ENCODE measurements around the gene OLFM3.
A peak's percentile ranks its signal among the peaks of the same experiment; 100 is the strongest.

Gene OLFM3

DNA sequence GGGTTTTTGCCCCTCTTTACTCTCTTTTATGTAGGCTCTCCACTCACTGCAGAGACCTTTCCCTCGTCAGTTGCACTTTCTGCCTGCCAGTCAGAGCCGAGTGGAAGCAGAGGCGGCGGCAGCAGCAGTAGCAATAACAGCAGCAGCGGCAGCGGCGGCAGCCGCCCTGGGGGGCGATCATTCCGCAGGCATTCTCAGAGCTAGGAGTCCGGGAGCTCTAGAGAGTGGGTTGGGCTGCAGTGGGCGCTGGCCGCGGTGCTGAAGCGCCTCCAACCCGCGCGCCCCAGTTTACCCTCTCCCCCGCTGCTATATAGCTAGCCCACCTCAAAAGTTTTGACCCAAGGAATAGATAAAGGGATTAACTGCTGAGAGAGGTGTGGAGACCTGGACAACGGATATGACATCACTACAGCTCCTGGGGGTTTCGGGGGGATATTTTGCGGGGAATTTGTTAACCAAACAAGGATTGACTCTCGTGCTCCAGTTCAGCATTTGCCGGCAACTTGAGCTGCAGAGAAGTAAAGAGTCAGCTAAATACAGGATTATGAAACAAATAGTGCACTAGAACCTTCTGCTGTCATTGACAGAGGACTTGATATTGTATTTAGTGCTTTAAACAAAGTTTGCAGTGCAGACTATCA lies at the start of gene OLFM3:
Gene OLFM3 (minus strand): TSS at position 102 of the 641 bp plus-strand sequence.
- peak; percentile 72 for DNase-seq

DNA sequence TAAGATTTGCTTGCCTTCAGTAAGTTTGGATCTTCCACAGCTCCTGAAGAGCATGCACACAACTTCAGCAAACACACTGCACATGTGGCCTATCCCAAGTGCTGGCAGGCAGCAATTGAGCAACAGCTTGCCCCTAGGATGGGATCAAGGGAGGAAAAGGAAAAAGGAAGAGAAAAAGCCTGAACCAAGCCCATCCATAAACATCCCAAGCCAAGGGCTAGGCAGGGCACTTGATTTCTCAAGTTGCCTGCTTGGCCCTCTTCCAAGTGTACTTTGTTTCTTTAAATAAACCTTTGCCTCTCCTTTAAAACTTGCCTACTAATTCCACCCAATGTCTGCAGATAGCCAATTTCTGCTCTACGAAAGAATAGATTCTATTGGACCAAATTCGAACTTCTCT lies 49.0 kb upstream of the OLFM3 start:
- no peak for DNase-seq

DNA sequence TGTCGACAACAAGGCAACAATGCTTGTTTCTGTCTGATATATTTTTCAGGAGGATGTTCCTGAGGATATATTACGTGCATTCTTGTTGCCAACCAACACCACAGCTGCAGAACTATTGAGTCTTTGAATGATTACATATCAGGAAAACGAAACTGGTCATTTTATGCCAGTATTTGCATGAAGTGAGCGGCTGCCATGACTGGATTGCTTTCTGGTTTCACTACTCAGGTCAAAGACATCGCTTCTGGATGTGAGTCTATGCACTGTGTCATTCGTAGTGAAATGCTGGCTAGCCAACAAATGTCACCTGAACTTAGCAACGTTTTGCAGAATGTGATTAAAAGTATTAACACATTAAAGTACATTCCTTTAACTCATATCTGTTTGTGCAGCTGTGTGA lies 35.8 kb upstream of the OLFM3 start:
- DNase-seq: no peak

DNA sequence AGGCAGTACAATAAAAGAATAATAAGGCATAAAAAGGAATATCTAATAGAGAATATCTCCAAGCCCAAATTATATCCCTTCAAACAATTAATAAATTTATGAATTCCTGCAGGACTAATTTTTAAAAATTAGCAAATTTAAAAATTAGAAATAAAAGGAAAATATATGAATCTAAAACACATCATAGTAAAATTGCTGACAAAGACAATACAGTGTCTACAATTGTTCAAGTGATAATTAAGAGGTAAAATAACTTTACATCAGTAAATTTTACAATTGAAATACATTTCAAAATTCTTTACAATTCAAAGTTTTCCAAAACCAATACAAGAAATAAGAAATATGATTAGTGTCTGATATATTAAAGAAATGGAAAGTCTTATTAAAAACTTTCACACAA lies 22.8 kb upstream of the OLFM3 start:
- DNase-seq: no peak

DNA sequence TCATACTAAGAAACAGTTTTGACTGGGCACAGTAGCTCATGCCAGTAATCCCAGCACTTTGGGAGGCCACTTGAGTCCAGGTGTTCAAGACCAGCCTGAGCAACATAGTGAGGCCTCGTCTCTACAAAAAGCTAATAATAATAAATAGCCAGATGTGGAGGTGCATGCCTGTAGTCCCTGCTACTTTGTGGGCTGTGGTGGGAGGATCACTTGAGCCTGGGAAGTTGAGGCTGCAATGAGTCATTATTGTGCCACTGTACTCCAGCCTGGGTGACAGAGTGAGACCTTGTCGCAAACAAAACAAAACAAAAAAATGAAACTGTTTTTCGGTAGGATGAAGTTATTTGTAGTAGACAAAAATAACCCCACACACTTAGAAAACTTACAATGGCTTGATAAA lies 19.0 kb upstream of the OLFM3 start:
- no peak for DNase-seq

DNA sequence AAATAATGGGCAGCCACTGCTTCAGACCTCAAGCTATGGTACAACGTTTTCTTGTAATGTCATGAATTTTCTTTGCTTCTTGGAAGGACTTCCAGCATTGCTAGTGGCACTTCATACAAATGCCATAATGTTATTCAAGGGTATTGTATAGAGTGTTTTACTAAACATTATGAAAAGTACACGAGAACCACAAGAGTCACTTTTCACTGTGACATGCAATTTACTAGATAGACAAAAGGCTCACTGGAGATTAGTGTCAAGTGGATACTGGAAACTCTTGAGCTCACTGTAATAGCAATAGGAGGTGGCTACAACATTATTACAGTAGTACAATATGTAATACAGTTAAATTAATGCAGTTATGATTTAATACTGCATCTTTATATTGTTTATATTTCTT lies 5.3 kb upstream of the OLFM3 start:
- DNase-seq: peak; percentile 40

DNA sequence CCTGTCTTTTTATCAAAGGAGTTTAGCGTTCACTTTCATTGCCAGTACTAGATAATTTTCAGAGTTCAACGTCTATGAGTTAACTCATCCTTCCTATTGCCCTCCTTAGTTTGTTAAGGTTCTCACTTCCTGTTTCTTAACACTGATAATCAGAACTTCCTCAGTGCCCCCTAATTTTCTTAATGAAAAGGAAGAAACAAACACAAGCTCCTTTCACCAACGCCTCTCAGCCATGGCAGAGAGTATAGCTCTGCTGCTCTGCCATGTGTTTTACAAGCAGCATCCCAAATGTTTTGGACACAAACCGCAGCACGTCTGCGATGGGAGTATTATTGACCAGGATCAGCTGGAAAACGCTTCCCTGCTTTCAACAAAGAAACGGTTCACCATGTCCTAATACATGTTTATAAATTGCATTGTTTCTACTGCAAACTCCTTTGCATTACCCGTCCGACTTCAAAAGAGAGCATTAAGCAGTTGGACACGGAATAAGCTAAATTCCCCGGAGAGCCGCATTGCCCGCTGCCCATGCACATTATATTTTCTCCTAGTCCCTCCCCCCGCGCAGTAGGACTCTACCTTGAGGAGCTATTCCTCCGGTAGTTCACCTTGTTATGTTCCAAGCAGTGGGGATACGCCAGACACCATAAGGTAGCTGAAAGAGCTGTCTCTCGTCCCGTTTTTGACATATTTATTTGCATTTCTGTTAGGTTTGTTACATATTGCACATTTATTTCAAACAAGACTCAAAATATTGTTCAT lies 561 bp downstream of the OLFM3 start:
- peak; percentile 51 for DNase-seq

DNA sequence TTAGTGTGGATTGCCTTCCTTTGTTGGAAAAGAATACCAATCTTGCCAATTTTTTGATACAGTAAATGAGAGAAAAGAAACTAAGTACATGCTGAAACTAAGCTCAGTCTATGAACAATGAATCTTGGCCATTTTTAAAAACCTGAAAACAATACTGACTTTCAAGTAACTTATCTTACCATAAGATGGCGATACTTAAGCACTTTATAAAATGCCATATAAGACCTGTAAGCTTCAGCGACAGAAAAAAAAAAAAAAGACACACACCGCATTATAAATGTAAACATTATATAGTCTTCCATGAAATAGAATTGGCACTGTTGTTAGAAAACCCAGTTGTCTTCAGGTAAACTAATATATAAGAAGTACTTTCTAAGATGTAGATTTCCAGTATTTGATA lies 3.0 kb downstream of the OLFM3 start:
- peak; percentile 19 for DNase-seq

DNA sequence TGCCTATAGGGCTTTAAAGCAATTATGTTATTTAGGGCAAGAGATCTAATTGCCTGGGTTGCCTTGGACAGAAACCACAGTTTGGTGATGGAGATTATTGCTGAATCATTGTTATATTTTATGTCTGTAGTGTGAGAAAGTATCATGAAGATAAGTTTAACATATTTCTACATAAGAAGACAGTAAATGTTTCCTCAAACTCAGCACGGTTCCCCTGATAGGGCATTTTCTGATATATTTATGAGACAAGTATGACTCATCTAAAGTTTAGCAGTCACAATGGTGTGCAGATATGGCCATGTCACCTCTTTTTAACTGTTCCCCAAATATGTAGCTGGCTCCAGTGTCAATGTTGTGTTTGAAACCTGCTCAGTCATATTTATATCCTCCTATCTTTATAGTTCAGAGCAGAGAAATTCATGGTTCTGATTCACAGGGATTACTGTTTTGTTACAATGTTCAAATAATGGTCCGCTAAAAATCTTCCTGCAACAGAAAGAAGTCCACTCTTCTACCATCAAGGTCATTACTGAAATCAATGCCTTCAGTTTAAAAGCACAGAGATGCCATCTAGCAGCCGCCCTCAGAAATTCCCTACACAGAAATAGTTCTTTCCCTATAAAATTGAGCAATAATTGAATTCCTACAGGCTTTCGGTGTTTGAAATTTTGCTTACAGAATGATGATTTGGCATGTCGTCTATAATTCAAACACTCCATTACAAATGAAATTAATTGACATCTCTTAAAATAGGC lies 3.7 kb downstream of the OLFM3 start:
- no peak for DNase-seq

DNA sequence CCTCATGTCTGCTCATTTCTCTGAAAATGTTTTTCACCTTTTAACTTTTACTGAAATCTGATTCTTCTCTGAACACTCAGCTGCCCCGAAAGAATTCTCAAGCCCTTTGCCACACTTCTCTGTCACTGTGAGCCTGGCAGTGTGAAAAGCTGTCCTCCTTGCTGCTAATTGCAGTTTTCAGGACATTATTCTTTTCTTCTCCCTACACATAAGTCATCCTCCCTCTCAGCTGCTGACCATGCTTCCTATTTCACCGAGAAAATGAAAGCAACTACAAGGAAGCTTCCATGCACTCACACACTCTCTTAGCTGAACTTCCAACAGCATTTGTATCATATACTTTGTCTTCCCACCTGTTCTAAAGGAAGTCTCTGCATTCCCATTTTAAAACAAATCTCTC lies 15.8 kb downstream of the OLFM3 start:
- no peak for DNase-seq

DNA sequence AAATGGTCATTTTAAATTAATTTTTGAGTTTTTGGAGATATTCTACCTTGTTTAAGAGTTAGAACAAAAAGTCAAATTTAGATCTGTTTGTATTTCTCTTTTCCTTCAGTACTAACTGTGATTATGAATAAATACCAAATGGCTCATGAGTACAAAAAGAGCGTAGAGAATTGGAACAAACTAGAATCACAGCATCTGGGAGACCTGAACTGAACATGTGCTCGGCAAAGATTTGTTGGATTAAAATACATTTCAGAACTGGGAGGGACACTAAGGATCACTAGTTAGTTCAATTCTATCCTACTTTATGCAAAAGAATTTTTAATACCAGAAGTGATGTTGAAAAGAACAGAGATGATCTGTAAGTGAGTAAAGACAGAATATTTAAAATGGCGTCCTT lies 19.5 kb downstream of the OLFM3 start:
- no peak for DNase-seq

DNA sequence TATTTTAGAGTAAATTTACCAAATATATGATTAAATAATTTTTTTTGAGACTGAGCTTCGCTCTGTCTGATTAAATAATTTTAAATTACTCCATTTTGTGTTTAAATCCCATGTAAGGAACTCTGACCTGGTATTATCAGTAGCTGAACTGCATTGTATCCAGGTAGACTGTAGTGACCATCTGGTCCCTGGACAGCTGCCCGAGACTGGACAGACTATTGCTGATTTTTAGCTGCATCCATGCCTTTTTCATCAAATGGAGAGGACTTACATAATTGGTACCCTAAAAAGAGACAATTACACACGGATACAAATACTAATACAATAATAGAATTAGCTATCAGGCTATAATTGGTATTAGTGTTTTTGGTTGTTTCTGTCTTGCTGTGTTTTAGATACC lies 20.6 kb downstream of the OLFM3 start:
- DNase-seq: no peak

DNA sequence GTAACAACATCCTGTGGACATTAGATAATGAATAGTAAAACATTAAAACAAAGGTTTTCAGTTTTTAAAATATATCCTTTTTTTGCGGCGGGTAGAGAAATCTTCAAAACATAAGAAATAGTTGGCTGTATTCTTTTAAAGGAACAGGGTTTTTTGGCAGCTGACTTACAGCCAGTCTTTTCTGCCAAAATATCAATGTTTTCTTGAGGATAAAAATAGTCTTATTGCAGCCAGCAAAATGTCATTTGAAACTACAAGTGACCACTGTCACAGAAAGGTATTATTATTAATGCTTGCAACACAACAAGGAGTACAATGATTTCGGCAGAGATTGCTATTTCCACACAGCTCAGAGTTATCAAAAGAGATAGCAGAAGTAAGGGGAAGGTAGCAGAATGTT lies 21.4 kb downstream of the OLFM3 start:
- no peak for DNase-seq

DNA sequence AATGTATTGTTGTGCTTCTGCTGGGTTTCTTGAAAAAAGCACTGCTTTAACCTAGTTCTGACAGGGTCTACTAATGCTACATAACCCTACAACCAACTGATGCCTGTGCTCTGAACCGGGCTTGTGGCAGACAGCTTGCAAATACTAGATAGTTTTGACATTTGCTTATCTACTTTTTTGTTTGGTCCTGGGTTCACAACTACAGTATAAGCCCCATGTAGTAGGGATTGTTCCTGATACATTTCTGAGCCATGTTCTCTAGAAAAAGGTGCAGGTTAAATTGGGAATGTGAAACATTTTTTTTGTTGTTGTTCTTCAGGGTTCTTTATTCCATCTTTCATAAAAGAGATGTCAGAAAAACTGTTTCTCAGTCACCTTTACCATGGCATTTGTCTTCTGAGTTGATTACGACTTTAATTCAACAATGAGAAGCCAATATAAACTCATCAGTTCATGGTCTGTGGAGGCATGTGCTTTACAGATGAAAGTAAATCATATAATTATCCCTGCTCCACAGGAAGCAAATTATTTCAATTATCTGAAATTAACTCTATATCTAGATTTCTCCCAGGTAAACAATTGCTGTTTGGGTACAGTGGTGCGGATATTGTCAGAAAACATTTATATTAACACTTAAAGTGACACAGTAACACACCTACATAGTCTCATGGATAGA lies 22.0 kb downstream of the OLFM3 start:
- DNase-seq: no peak

DNA sequence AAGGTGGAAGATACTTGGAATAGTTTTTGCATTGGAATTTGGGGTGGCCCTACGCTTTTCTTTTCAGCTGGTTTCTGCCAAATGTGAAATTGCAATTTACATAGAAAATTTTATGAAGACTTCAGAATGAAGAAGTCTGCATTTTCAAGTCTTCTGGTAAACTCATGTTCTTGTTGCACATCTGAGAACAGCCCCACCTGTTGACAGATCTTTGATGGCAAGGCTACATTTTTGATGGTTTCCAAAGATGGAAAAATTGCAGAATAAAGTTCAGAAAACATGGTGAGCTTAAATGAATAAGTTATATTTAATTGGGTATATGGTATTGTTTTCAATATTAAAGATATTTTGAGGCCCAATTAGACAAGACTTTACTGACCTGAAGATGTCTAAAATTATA lies 25.4 kb downstream of the OLFM3 start:
- no peak for DNase-seq

DNA sequence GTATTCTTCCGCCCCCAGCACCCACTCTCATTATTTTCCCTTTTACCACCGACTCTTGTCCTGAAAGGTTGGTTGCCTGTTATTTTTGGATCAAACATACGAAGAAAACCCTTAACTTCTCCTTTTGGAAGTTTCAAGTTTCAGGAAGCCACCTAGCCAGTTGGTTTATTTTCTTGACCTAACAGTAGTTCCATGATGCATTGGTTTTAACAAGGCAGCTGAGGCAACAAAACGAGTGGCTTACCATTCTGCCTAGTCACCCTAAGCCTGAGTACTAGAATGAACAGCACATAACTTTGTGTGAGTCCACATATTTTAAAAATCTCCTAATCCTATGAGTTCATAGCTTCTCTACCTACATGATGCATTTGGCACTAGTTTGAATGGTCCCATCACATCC lies 28.9 kb downstream of the OLFM3 start:
- no peak for DNase-seq

DNA sequence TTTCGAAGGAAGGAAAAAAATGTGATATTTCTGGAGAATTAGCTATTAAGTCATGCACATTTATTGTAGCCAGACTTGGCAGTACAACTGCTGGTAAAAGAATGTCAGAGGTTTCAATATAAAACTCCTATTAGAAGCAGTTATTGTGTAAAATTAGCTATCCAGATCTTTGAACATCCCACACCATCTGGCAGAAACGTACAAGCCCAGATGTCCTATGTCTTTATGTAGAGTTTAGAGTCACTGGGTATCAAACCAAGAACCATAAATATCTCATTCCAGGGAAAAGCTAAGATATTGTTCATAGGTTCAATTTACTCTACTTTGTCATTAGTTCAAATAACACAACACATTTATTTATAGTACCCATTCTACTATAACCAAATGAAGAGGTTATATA lies 31.4 kb downstream of the OLFM3 start:
- DNase-seq: no peak

DNA sequence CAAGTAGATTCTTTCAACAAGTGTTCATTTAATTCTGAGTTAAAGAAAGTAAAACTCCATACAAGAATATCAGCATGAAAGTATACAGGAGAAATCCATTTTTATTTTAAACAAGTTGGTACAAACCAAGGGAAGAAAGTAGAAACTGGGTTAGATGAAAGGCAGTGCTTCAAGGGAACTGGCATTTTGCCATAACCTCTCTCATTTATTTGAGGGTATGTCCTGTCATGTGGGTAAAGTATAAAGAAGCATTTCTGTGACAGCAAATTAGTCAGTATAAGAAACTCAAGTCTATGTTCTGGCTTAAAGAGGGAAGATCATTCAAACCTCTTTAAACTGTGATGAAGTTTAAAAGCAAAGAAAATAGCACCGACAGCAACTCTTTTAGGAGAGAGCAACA lies 32.0 kb downstream of the OLFM3 start:
- peak; percentile 10 for DNase-seq

DNA sequence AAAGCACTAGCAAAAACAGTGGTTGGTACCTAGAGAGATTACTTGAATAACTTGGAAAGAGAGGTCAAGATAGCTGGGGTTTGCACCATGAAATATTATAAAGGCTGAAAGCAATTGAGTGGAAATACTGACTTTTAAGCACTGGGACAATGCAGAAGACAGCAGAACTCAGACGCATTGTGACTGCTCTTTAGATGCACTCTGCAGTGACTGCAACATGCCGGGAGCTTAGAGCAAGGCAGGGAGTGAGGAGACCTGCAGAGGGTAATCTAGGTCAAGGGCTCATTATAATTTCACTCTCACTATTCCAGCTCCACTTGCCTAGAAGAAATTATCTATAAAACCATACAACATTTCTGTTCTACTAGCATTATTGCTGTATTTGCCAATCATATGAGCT lies 36.6 kb downstream of the OLFM3 start:
- no peak for DNase-seq

DNA sequence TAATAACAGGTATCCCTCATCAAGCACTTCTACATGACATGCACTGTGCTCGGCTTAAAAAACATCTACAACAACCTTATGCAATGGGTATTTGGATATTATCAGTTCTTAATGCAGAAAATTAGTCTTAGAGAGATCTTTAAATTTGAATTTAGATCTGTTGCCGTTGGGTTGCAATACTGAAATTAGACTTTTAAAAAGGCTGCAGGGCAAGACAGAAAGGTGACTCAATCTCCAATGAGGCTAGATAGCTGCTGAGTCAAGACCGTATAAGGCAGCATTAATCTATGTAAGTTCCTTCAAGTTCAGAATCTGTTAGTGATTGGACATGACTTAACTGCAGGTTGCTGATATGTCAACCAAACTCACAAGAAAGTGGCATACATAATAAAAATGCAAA lies 37.3 kb downstream of the OLFM3 start:
- DNase-seq: no peak

DNA sequence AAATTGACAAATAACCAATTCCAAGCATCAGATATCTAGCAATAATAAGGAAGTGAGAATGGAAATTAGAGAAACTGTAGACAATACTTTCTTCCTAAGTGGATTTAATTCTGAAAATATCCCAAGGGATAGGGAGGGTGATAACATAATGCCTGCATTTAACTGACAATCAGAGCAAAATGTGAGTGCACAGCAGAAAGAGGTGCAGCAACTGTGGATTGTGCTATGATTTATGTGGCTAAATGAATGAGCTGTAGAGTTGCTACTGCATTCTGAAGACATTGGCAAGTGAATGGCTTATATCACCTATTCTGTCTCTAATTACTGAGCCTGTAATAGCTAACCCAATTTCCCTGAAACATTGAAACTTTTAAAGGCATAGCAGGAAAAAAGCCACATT lies 39.0 kb downstream of the OLFM3 start:
- DNase-seq: no peak

DNA sequence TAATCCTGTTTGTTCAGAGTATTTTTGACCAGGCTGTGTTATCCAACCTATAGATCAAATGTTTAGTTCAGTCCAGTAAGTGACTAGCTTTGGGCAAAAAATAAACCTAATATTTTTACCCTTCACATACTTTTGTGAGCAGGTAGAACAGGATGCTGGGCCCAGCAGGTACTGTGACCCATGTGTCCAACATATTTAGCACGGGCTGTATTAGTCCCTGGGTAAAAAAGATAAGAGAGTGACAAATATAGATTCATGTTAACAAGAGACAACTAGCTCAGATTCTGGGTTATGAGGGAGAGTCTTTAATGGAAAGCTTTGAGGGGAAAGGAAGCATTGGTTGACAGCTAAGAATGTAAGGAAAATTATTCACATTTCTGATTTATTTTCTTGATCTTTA lies 43.1 kb downstream of the OLFM3 start:
- DNase-seq: no peak

DNA sequence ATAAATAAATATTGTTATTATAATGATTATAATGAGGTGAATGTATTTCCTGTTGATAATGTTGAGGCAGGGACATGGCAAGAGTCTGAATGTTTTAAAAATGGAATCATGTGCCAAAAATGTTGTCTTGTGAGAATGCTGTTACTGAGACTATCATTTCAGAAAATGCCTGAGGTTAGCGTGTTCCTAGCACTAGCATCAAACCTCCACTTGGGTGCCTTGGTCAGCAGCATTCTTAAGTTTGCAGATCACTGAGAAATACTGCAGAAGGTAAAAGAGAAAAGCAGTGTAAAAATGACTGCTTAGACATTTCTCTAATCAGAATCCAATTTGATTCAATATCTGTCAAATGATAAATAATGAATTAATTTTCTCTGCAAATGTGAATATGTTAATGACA lies 50.8 kb downstream of the OLFM3 start:
- no peak for DNase-seq

DNA sequence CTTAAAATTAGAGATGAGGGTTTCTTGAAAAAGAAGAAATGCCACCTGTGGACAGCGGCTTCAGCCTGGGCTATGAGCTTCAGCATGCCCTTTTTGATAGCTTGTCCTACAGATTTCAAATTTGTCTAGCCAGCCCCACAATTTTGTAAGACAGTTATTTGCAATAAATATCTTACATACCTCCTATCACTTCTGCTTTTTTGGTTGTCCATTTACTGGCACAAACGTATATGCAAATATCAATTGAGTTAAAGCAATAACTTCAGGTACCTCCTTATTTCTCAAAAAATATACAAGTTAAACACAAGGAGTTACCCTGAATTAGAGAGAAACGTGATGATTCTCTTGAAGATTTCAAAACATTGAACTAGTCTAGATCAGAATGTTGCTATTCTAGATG lies 53.5 kb downstream of the OLFM3 start:
- no peak for DNase-seq
